ENCODE measurements around the gene OR2S2. TPM values are rescaled to one million over a fixed set of nuclear protein-coding genes. Genes with fewer than 3 reads are reported as not detected.

Gene OR2S2
- total and polyA plus RNA-seq, 2 donors (not counting 3 experiments of a cell fraction or from before 2014, with no cell fraction given) = not detected

GRCh38 chr9:35978792-35979191 lies 20.8 kb upstream of the OR2S2 start:
- Histone ChIP-seq H3K36me3 (ENCODE audit: control insufficient read depth in 2 of 2, extremely low read depth in 1 of 2, insufficient read depth in 2 of 2, low read length in 2 of 2) (no peaks in the 10 kb centered on the region), H3K9me3 (replicated peaks; ENCODE audit: control insufficient read depth, insufficient read depth, low read length) (no peaks in the 10 kb centered on the region), H3K79me2 (ENCODE audit: control insufficient read depth, insufficient read depth, low read length) (no peaks in the 10 kb centered on the region), H3K4me3 (replicated peaks in 1 of 3; ENCODE audit: insufficient read depth in 1 of 3, low read depth in 1 of 3, low read length in 3 of 3) (no peak overlapping the region), H3K9ac (replicated peaks; ENCODE audit: extremely low read depth, insufficient read depth, low read length) (no peak overlapping the region), H2AFZ (ENCODE audit: low read depth, low read length) (no peak overlapping the region), H3K9me1 (replicated peaks; ENCODE audit: control insufficient read depth, extremely low read depth, insufficient read depth, low read length) (no peaks in the 10 kb centered on the region), H4K20me1 (replicated peaks; ENCODE audit: control insufficient read depth, extremely low read depth, insufficient read depth, low read length) (no peaks in the 10 kb centered on the region), H3K4me2 (ENCODE audit: insufficient read depth, low read length) (no peak overlapping the region), H3K27ac (ENCODE audit: insufficient read depth, low read depth, low read length) (no peak overlapping the region), H3K4me1 (ENCODE audit: control insufficient read depth, extremely low read depth, insufficient read depth, low read length) (peaks cover 2% of the 10 kb centered on the region), H3K27me3 (ENCODE audit: control insufficient read depth in 2 of 2, insufficient read depth in 2 of 2, low read length in 2 of 2) (peaks cover 2 to 3% of the 10 kb centered on the region in 2 experiments)
- TF ChIP-seq FOS (IDR thresholded peaks at IDR 0.05; ENCODE audit: borderline replicate concordance, insufficient read depth, low read length) = no peak
- TF ChIP-seq MYC (IDR thresholded peaks at IDR 0.05; ENCODE audit: low read depth, low read length) = no peak
- no peak for TF ChIP-seq POLR2AphosphoS5 (IDR thresholded peaks at IDR 0.05; ENCODE audit: insufficient read depth, low read depth, low read length)
- no peak for TF ChIP-seq GATA2 (IDR thresholded peaks at IDR 0.05; ENCODE audit: insufficient read depth, insufficient read length, low read depth, low read length)
- TF ChIP-seq, protein P1, sequence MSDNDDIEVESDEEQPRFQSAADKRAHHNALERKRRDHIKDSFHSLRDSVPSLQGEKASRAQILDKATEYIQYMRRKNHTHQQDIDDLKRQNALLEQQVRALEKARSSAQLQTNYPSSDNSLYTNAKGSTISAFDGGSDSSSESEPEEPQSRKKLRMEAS (IDR thresholded peaks at IDR 0.05; ENCODE audit: insufficient read depth, insufficient read length) = no peak
- no peak for TF ChIP-seq POLR2A (IDR thresholded peaks at IDR 0.05; ENCODE audit: low read depth, low read length)
- TF ChIP-seq EZH2 (IDR thresholded peaks at IDR 0.05; ENCODE audit: borderline replicate concordance, low read depth, low read length, severe bottlenecking) = no peak
- no peak for TF ChIP-seq CTCF (IDR thresholded peaks at IDR 0.05; ENCODE audit: extremely low read depth in 1 of 2, insufficient read depth in 1 of 2, low read depth in 1 of 2, low read length in 2 of 2)
- no peak for TF ChIP-seq JUN (IDR thresholded peaks at IDR 0.05; ENCODE audit: borderline replicate concordance, insufficient read depth, insufficient read length, low read depth)
- no TSS peak for BruUV-seq (replicated peaks)
- ChIA-PET CTCF (no interaction called here), POLR2A (no interaction called here)
- DNase-seq (ENCODE audit: low read depth, low spot score) = no peak
- intact Hi-C loops (cut with micrococcal nuclease) (no loop called here), dilution Hi-C loops (cut with MboI; ENCODE audit: extremely low pct_ligation_motif_present, low sequenced_read_pairs) (no loop called here)
- FAIRE-seq = no peak

Data from endothelial cell of umbilical vein (primary cell).